HG03565 (cell line): ENCODE measurements around the gene SMC3.
A peak's percentile ranks its signal among the peaks of the same experiment; 100 is the strongest.
"Not testable (repeated sequence)": the region's sequence is repeated elsewhere in the genome, so short reads cannot be mapped to it uniquely, and the experiment has no call there.

Experiments used
- ATAC-seq: cut with Tn5 transposase; IDR thresholded peaks from one replicate; pipeline ENCODE4 v1.9.1; 2021; ENCODE audit warnings: mild to moderate bottlenecking, moderate library complexity; ENCODE audit not compliant: unreplicated experiment

Gene SMC3

DNA sequence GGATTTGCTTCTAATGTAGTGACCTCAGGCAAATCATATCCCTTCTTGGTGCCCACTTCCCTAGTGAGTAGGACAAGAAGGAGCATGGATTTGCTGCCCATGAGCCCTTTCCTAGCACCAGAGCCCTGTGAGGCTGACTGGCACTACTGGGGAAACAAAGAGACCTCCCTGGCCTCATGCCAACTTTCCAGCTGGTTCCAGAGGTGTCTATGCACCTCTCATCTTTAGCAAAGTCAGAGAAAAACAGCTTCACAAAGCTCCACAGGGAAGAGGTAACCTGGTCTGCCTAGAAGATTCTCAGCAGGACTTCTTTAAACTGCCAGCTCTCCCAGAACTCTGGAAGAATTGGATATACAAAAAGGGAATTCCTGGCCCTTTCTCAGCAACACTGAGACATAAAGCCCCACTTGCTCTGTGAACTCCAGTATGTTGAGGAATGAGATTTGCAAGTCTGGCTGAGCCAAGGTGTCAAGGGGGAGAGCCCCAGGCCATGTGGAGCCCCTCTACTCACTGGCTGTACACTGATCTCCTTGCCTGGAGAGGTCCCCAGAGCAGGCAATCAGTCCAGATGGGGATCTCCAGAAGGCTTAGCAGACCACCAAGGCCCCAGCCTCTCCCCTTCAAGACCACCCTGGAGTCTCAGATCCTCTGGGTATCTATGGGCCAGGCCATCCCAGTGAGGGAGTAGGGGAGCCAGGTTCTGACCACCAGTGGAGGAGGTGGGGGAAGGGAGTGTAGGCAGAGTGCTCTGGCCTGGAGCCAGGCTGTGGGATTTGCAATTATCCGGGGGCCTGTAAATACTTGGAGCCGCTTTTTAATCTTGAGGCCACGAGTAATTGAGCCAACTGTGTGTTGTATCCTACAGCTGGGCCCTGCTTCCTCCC lies 52.3 kb downstream of the SMC3 start:
- ATAC-seq: no peak

DNA sequence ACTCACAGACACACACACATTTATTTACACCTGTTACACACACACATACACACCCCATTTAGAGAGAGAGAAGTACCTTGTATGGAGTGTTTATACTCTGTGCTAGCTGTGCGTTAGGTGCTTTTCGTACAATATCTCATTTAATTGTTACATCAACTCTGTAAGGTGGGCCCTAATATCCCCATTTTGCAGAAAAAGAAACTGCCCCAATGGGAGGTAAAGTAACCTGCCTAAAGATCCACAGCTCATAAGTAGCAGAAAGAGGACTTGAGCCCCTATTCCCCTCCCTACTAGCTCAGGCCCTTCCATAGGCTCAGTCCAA lies 52.9 kb downstream of the SMC3 start:
- no peak for ATAC-seq

DNA sequence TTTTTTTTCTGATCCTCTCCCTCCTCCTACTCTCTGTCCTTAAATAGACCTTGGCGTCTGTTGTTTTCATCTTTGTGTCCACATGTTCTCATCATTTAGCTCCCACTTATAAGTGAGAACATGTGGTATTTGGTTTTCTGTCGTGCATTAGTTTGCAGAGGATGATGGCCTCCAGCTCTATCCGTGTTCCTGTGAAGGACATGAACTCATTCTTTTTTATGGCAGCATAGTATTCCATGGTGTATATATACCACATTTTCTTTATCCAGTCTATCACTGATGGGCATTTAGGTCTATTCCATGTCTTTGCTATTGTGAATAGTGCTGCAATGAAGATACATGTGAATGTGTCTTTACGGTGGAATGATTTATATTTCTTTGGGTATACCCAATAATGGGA lies 55.8 kb downstream of the SMC3 start:
- ATAC-seq: not testable (repeated sequence)

DNA sequence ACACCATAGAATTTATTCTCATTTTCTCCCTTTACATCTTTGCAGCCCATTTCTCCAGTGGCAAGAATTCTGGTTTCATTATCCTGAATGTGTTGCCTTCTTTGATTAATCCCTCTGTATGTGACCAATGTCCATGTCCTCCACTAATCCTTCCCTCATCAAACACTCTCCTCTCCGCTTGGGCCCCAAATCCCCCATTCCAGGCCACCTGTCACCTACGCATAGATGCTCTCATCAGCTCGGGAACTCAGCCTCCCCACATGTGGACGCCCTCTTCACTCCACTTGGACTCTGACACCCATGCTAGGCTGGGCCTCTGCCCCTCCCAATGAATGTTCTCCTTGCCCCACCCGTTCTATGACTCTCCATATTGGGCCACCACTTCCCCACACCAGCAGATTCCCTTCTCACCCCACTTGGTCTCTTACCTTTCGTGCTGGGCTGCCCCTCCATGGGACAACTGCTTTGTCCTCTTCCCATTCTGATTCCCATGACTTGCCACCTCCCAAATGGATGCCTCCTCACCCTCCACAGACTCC lies 57.9 kb downstream of the SMC3 start:
- ATAC-seq: no peak

DNA sequence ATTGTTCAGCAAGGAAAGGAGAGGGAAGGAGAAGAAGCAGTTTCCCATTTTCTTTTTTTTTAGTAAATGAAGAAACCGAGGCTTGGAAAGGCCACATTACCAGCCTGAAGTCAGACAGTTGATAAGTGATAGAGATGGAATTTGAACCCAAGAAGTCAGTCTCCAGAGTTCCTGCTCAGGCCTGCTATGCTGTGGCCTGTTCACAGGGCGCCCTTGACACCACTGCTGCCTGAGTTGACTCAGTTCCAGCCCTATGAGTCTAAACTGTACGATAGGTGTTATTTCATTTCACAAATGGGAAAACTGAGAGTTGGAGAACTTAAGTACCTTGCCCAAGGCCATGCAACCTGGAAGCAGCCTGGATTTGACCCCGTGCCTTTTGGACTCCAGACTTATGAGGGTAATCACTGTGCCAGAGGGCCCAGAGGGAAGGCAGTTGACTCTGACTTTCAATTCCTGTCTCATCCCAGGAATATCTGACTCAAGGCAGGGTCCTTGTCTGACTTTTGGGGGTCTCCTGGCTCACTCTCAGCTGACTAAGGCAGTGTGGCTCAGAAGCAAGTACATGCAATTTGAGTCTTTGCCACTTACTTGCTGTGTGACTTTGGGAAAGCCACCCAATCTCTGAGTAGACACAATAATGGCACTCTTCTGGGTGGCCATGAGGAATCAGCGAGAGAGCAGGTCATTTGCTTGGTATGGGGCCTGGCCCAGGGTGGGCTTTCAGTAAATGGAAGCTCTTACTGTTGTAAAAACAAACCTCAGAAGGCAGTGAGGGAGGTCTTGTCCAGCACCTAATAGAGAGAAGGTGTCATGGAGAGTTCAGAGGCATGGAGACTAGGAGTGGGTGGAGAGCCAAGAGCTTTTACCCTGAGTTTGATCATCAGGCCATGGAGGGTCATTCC lies 58.7 kb downstream of the SMC3 start:
- ATAC-seq: no peak

DNA sequence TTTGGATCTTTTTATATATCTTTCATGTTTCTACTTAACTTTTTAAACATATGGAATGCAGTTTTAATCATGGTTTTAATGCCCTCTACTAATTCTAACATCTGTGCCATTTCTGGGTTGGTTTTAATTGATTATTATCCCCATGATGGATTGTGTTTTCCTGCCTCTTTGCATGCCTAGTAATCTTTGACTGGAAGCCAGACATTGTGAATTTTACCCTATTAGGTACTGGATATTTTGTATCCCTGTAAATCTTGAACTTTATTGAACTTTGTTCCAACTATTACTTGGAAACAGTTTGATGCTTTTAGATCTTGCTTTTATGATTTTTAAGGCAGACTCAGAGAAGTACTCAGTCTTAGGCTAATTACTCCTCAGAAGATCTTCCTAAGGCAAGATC lies 60.7 kb downstream of the SMC3 start:
- ATAC-seq: no peak

DNA sequence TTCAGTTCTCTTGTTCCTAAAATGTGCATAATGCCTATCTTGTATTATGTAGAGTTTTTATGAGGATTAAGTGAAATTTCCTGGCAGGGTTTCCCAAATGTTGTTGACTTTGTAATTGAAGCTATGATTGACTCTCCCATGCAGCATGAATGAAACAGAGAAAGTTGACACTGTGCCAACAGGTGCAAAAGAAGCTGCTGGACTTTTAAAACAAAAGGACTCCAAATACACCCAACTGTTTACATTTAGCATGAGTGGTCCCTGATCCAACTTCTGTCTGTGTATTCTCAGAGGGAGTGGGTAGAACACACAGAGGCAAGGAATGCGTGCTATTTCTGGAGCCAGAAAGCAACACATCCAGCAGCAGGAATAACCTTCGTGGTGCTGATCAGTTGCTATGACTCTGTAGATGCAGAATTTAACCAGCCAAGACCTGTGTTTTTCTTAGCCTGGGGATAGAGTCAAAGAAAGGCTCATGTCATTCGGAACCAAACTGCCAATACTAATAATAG lies 62.2 kb downstream of the SMC3 start:
- ATAC-seq: no peak

DNA sequence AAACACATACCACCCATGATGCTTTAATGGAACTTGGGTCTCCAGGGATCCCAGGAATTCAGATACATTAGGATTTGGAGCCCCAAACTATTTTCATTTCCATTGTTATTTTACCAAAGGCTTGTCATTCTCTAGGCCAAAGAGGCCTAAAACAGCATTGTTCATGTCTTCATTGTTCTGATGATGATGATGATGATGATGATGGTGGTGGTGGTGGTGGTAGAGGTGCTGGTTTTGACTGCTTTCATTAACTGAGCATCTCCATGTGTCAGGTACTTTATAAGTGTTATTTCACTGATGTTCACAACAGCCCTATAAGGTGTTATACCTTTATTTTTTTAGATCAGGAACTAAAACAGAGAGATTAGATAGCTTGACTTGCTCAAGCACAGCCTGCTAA lies 64.4 kb downstream of the SMC3 start:
- ATAC-seq: no peak

DNA sequence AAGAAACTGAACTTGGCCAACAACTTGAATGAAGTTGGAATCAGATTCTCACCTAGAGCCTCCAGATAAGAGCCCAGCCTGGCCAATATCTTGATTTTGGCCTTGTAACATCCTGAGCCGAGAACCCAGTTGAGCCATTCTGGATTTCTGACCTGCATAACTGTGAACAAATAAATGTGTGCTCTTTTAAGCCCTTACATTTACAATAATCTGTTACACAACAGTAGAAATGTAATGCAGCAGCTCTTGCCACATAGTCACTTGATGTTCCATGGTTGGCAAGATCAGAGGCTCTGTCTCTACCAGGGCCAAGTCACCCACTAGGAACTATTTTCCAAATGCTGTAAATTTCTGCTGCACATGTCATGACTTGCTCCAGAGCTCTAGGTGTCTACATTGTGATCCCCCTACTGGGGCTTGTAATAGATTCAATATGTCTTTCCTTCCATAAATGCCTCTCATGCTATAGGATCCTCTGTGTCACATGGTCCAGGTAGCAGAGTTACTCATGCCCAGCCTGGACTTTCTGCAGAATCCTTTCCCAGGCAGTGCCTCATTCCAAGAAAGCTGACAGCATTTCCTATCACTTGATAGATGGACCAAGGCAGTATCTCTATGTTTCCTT lies 65.2 kb downstream of the SMC3 start:
- no peak for ATAC-seq

DNA sequence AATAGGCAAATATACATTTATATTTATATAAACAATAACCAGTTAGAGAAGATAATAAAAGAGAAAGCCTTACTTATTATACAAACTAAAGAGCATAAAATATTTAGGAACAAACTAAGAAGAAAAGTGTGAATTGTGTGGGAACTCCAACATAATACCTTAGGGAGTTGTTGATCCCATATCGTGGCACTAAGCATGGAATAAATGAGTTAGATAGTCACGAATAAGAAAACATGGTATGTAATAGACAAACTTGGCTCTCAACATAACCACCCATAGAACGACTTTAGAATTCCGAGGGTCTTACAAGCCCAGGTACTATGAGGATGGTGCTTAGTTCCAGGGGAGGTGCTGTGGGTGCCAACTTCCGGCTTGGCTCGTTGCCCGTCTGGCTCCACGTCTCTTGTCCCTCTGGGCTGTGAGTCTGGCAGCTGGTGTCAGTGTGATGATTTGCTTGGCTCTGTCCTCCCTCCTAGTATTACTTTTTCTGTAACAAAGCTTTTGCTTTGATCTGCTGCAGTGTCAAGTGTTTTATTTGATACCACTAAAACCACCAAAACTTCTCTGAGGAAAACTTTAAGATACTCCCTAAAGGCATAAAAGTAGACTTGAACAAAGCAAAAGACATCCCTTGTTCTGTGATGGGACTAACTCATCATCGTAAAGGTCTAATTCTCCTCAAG lies 67.2 kb downstream of the SMC3 start:
- no peak for ATAC-seq

DNA sequence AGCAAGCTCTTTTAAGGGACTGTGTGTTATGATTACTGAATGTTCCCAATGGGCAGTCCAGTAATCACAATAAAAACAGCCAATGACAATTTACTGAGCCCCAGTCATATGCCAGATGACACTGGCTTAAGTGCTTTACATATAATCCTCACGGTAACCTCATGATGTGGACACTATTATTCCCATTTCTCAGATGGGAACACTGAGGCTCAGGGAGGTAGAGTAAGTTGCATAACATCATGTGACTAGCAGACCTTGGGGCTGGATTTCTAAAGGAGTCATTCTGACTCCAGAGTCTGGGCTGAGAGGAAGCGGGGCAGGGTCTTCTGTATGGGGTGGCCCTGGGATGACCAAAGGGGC lies 69.1 kb downstream of the SMC3 start:
- ATAC-seq: no peak

DNA sequence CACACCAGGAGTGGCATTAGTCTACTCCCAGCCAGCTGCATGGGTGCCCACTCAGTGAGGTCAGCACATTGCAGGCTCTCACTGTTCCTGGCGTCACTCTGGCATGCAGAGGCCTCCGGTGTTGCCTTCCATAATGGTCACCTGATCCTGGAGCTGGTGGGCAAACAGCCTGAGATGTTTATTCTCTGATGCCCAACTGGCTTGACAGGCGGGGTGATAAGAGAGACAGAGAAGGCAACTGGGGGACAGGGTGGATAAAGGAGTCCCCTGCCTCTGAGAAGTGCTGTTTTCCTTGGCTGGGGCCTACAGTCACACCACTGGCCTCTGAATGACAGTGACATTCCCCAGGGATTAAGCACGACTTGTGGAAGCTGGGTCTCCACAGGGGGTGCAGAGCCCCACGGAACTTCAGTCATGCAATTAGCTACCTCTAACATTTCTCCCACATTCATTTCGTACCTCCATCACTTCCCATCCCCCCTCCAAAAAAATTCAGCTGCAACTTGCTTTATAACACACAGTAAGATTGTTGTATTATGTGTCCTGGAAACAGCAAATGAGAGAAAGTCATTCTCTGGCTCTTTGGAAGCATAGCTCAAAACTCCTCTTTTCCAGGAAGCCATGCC lies 69.5 kb downstream of the SMC3 start:
- ATAC-seq: no peak

DNA sequence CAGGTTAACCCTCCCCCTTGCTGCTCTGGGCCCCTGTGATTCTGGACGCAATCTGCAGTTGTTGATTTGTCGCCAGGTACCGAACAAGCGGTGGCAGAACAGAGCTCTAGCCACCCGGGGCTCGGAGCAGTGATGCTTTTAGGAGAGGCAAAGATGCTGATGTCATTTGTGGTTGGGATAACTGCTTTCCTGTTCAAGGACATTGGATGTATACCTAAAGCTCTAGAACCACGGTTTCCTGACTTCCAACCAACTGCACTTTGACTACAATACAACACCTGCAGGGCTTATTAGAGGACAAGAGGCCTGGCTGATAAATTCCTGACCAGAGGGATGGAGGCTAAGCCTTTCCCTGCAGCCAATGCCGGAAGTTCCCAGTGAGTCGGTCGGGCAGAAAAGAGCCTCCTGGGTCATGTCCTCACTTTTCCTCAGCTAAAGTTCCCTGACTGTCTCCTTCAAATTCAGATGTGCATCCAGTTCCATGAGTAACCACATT lies 70.1 kb downstream of the SMC3 start:
- no peak for ATAC-seq

DNA sequence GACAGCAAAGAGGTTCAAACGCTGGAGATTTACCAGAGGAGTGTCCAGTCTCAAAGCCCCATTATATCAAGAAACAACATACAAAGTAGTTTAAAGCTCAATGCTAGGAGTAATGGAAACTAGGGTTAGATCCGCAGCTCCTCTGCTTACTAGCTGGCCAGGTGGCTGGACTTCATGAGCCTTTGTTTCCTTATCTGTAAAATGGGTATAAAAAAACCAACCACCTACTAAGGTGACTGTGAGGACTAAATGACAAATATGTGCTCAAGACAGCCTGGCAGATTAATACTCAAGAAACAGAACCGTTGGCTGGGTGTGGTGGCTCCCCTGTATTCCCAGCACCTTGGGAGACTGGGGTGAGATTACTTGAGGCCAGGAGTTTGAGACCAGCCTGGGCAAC lies 70.8 kb downstream of the SMC3 start:
- ATAC-seq: no peak

DNA sequence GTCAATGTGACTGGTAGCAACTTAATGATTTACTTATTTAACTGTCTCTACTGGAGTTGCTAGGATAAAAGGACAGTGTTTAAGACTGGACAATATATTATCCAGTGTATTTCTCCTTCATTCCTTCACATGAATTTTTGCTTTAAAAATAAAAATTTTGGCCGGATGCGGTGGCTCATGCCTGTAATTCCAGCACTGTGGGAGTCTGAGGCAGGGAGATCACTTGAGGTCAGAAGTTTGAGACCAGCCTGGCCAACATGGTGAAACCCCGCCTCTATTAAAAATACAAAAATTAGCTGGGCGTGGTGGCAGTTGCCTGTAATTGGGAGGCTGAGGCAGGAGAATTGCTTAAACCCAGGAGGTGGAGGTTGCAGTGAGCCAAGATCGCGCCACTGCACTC lies 71.6 kb downstream of the SMC3 start:
- ATAC-seq: not testable (repeated sequence)

DNA sequence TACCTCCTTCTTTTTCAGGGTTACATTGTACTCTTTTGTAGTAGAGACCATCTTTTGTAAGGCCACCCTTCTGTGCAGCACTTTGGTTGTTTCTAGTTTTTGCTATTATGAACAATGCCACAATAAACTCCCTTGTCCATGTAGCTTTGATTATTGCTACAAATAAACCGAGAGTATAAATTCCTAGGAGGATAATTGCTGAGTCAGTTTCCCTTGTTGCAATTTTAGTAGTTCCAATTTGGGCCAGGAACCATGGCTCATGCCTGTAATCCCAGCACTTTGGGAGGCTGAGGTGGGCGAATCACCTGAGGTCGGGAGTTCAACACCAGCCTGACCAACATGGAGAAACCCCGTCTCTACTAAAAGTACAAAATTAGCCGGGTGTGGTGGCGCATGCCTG lies 72.4 kb downstream of the SMC3 start:
- not testable (repeated sequence) for ATAC-seq

DNA sequence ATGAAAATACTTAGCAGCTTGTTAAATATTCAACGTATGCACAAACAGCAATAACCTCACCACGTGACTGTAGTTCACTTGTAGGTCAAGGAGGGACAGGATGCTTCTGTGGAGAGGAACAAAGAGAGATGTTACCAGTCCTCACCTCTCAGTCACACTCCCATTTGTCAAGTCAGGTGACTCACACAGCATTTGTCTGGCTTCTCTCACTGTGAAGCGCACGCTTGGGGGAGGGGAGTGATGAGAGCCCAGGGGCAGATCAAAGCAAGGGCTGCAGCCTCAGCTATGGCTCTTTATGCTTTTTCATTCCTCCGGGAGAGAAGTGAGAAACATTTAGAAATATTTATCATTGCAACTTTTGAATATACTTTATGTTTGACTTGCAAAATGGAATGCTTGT lies 73.8 kb downstream of the SMC3 start:
- peak; percentile 35 for ATAC-seq

DNA sequence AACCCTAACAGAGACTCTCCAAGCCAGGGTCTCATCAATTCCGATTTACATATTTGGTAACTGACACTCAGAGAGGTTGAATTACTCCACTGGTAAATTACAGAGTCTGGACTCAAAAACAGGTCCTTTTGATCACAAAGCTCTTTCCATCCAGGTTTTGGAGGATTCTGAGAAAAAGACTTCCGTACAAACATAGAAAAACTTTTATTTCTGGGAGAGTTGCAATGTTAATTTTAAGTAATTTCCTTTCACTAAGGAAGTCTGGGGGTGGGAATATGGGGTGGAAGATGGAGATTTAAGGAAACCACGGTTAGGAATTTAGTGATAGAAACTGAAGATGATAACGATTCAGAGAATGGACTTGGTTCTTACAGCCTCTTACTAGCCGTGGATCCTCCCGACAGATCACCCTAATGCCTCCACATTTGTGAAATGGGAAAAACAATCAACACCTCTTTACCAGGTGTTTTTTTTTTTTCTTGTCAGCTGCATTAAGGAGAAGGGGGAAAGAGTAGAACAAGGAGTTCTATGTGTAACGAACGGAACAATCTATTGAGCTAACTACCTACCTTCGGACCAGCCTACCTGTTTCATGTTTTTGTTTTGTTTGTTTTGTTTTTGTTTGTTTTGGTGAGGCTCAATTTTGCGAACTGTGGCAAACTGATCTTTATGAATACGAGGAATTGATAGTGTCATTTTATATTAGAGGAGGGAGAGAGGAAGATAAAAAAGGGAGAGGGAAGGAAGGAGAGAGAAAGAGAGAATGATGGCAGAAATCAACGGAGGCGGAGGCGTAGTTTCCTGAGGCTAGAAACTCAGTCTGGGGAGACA lies 74.9 kb downstream of the SMC3 start:
- ATAC-seq: no peak

DNA sequence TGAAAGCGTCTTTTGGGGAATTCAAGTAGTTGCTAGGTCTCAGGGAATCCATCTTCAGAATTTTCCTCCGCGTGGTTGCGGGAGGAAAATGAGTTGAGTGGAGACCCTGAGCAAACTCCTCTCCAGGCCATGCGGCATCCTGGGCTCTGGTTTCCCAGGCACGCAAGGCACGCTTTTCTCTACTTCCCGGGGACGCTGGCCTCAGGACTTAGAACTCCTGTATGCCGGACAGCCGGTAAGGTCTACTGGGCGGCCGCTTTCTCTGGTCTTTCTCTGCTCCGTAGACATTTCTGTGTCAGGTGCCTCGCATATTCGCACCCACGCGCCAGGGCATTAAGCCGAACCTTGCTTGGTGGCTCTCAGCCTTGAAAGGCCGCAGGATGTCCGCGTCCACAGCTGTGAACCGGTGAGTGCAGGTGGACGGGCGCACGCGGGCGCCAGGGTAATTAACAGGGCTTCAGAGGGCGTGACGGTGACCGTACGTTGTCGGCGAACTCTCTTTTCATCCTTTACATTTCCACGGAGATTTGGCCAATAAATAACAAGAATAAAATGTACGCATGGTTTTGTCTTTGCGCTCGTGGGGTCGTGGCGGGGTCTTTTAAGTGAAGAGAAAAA lies 75.6 kb downstream of the SMC3 start:
- no peak for ATAC-seq
